Mammary epithelial cell (primary cell): ENCODE measurements around the gene NEU4.

Source experiments
- CTCF ChIP-seq, 2 donors: IDR thresholded peaks in 1 of 2; conservative IDR thresholded peaks in 1 of 2; 2 replicates each; pipeline ENCODE4 v1.5.1; 2011 to 2012; ENCODE audit warnings: inconsistent platforms in 2 of 2, low read length in 2 of 2, mild to moderate bottlenecking in 2 of 2, control low read depth in 1 of 2, low read depth in 1 of 2; ENCODE audit not compliant: insufficient read depth in 1 of 2; ENCODE audit errors: extremely low read depth in 1 of 2
- EZH2 ChIP-seq: IDR thresholded peaks from 2 replicates; pipeline ENCODE4 v1.6.1; 2012; ENCODE audit warnings: low read length, inconsistent platforms, borderline replicate concordance

- TF ChIP-seq CTCF (conservative IDR thresholded peaks at IDR 0.05 in 1 of 2, IDR thresholded peaks at IDR 0.05 in 1 of 2; ENCODE audit: extremely low read depth in 1 of 2, insufficient read depth in 1 of 2, low read depth in 1 of 2, low read length in 2 of 2) (no peak), EZH2 (no peak)
Observed at GRCh38 chr2:241863536-241863954, 54.6 kb downstream of the NEU4 start.
